Smooth muscle cell (in vitro differentiated cells): Measurements from ENCODE around the gene AKNA. TPM values are rescaled to one million over a fixed set of nuclear protein-coding genes. Genes with fewer than 3 reads are reported as not detected.

Experiments
- DNase-seq: peaks from one replicate; lab custom pipeline; 2025; ENCODE audit not compliant: unreplicated experiment; lab: John Stamatoyannopoulos, UW
- H2AFZ ChIP-seq: fragments of 200-600 bp; sonication (generic); 2 replicates; pipeline ENCODE4 v1.6.0; 2016; ENCODE audit warnings: antibody characterized with exemption, low read depth, mild to moderate bottlenecking
- H3F3A ChIP-seq: fragments of 200-600 bp; sonication (generic); 2 replicates; pipeline ENCODE4 v1.6.0; 2017; ENCODE audit warnings: antibody characterized with exemption, low read depth
- H3K27ac ChIP-seq: fragments of 200-600 bp; sonication (generic); 2 replicates; pipeline ENCODE4 v1.5.1; 2016; ENCODE audit warnings: low read depth, mild to moderate bottlenecking
- H3K27me3 ChIP-seq: fragments of 200-600 bp; sonication (generic); 2 replicates; pipeline ENCODE4 v1.6.1; 2016; ENCODE audit warnings: low read depth, mild to moderate bottlenecking
- H3K36me3 ChIP-seq: fragments of 200-600 bp; sonication (generic); 2 replicates; pipeline ENCODE4 v1.5.1; 2016; ENCODE audit warnings: low read depth
- H3K4me1 ChIP-seq: fragments of 200-600 bp; sonication (generic); 2 replicates; pipeline ENCODE4 v1.5.1; 2016; ENCODE audit warnings: low read depth
- H3K4me2 ChIP-seq: fragments of 200-600 bp; sonication (generic); 2 replicates; pipeline ENCODE4 v1.6.0; 2016; ENCODE audit warnings: mild to moderate bottlenecking
- H3K4me3 ChIP-seq: fragments of 200-600 bp; sonication (generic); 2 replicates; pipeline ENCODE4 v1.5.1; 2016; ENCODE audit warnings: mild to moderate bottlenecking
- H3K79me2 ChIP-seq: fragments of 200-600 bp; sonication (generic); 2 replicates; pipeline ENCODE4 v1.6.0; 2016; ENCODE audit warnings: low read depth, mild to moderate bottlenecking
- H3K9ac ChIP-seq: fragments of 200-600 bp; sonication (generic); 2 replicates; pipeline ENCODE4 v1.6.0; 2016; ENCODE audit warnings: low read depth
- H3K9me3 ChIP-seq: fragments of 200-600 bp; sonication (generic); replicated peaks from 2 replicates; pipeline ENCODE4 v1.5.1; 2016; ENCODE audit warnings: low read depth
- H4K20me1 ChIP-seq: fragments of 200-600 bp; sonication (generic); 2 replicates; pipeline ENCODE4 v1.6.0; 2016; ENCODE audit warnings: low read depth
- whole genome bisulfite sequencing: methylation state at CpG from one replicate; pipeline ENCODE4 v1.1.7; 2016; ENCODE audit warnings: low lambda C conversion rate; 5-methylcytosine and 5-hydroxymethylcytosine counted together
- polyA plus RNA-seq: library from polyadenylated mRNA; unstranded; fragments of >200 nt; fragmentation: Nextera tagmentation; extraction: Ambion mirVana; gene quantifications from 2 replicates; pipeline ENCODE4 v1.2.1, GENCODE V29; 2016
- total RNA-seq: library from RNA; depleted of rRNA; stranded (reverse); fragments of >200 nt; gene quantifications from 2 replicates; pipeline ENCODE4 v1.2.3, GENCODE V29; 2014
- TF ChIP-seq, protein P1 (sequence below): fragments of 200-600 bp; sonication (generic); IDR thresholded peaks from 2 replicates; pipeline ENCODE4 v1.5.1; 2017; ENCODE audit warnings: borderline replicate concordance, mild to moderate bottlenecking, antibody characterized with exemption; ENCODE audit not compliant: insufficient read depth, poor library complexity, severe bottlenecking

Gene AKNA
- total and polyA plus RNA-seq, 2 experiments from 2014 or later = 3.2 to 4.7 TPM

DNA sequence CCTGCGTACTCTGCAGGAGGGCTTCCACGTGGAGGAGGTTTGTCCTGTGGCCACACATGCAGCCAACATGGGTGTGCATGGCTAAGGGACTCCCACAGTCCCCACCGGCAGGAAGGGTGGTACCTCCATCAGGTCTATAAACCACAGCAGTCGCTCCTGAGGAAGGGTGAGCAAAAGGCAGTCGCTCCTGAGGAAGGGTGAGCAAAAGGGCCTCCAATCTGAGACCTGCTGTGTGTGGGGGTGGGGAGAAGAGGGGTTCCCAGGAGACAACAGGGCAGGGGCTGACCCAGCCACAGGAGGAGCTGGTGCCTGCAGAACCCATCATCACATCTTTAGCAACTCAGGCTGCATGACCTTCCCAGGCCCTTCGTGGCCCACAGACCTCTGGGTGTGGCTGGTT lies 30.3 kb upstream of the AKNA start:
- H3K9ac ChIP-seq = no peak overlapping the region
- no peak overlapping the region for H3K27ac ChIP-seq
- peaks cover 2% of the 10 kb centered on the region for H3F3A ChIP-seq
- TF ChIP-seq, protein P1, sequence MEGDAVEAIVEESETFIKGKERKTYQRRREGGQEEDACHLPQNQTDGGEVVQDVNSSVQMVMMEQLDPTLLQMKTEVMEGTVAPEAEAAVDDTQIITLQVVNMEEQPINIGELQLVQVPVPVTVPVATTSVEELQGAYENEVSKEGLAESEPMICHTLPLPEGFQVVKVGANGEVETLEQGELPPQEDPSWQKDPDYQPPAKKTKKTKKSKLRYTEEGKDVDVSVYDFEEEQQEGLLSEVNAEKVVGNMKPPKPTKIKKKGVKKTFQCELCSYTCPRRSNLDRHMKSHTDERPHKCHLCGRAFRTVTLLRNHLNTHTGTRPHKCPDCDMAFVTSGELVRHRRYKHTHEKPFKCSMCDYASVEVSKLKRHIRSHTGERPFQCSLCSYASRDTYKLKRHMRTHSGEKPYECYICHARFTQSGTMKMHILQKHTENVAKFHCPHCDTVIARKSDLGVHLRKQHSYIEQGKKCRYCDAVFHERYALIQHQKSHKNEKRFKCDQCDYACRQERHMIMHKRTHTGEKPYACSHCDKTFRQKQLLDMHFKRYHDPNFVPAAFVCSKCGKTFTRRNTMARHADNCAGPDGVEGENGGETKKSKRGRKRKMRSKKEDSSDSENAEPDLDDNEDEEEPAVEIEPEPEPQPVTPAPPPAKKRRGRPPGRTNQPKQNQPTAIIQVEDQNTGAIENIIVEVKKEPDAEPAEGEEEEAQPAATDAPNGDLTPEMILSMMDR = no peak
- no peak overlapping the region for H3K4me3 ChIP-seq
- no peak overlapping the region for H2AFZ ChIP-seq
- no peaks in the 10 kb centered on the region for H3K27me3 ChIP-seq
- DNase-seq = no peak
- H3K9me3 ChIP-seq = no peaks in the 10 kb centered on the region
- H3K4me2 ChIP-seq = no peak overlapping the region
- no peaks in the 10 kb centered on the region for H3K79me2 ChIP-seq
- peaks cover 12% of the 10 kb centered on the region for H3K4me1 ChIP-seq
- H3K36me3 ChIP-seq = no peaks in the 10 kb centered on the region
- WGBS = 91% methylated on average over 6 of the region's 6 CpGs
- H4K20me1 ChIP-seq = no peaks in the 10 kb centered on the region

DNA sequence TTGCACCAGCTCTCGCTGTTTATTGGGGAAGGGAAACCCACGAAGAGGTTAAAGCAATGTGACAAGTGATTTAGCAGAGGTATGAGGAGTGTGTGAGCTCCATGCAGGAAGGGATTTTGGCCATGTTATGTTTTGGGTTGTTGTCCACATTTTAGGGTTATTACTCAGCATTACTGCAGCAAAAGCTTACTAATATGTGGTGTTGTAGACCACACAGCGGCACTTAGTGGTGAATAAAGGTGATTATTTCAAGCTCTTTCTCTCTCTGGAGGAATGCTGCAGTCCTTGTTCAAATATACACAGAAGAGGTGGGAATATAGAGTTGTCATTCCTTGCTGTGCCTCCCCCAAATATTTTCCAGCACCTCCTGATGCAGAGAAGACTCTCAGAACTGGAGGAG lies 29.7 kb upstream of the AKNA start:
- H3K9ac ChIP-seq = no peak overlapping the region

DNA sequence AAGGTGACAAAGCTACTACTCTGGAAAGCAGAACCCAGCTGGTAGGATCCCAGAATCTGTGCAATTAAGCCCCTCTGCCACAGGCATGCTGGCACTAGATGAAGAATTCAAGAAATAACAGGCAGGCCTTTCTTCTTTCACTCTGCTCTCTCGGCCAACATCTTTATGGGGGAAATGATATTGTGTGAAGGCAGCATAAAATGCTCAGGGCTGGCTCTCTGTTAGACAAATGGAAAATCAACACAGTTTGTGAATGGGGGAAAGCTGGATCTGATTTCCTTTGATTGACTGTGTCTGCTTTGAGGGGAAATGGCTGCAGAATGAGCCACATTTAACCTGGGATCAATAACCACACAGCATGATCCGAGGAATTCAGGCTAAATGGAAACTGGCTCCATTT lies 29.1 kb upstream of the AKNA start:
- Histone ChIP-seq H3K36me3 (no peaks in the 10 kb centered on the region), H3K4me2 (peak overlapping the region; percentile 24), H3K9ac (no peak overlapping the region), H3K27ac (peak overlapping the region; percentile 25), H2AFZ (no peak overlapping the region), H3F3A (peaks cover 4% of the 10 kb centered on the region), H3K9me3 (no peaks in the 10 kb centered on the region), H3K27me3 (no peaks in the 10 kb centered on the region), H3K4me3 (no peak overlapping the region), H3K79me2 (no peaks in the 10 kb centered on the region), H4K20me1 (no peaks in the 10 kb centered on the region), H3K4me1 (peaks cover 12% of the 10 kb centered on the region)
- DNase-seq = no peak
- 90% methylated on average over 2 of the region's 2 CpGs for WGBS
- TF ChIP-seq, protein P1 = no peak

More for the DNA sequence above, 29.7 kb upstream of the AKNA start:
- no peaks in the 10 kb centered on the region for H3K36me3 ChIP-seq
- peak overlapping the region; percentile 25 for H3K27ac ChIP-seq
- no peaks in the 10 kb centered on the region for H3K27me3 ChIP-seq
- H3K9me3 ChIP-seq = no peaks in the 10 kb centered on the region
- TF ChIP-seq, protein P1 = no peak
- H3K4me3 ChIP-seq = no peak overlapping the region
- H3F3A ChIP-seq = peaks cover 4% of the 10 kb centered on the region
- no peak overlapping the region for H2AFZ ChIP-seq
- peaks cover 12% of the 10 kb centered on the region for H3K4me1 ChIP-seq
- WGBS = 58% methylated on average over 3 of the region's 3 CpGs
- H3K4me2 ChIP-seq = peak overlapping the region; percentile 24
- H4K20me1 ChIP-seq = no peaks in the 10 kb centered on the region
- DNase-seq = no peak
- no peaks in the 10 kb centered on the region for H3K79me2 ChIP-seq

DNA sequence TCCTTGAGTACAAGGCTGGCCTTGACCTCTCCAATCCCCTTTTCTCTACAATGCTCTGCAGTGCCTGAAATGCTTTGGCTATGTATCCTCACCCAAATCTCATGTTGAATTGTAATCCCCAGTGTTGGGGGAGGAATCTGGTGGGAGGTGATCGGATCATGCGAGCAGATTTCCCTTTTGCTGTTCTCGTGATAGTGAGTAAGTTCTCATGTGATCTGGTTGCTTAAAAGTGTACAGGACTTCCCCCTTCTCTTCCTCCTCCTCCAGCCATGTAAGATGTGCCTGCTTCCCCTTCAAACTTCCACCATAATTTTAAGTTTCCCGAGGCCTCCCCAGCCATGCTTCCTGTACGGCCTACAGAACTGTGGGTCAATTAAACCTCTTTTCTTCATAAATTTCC lies 28.5 kb upstream of the AKNA start:
- H3K9me3 ChIP-seq = no peaks in the 10 kb centered on the region
- H3K36me3 ChIP-seq = no peaks in the 10 kb centered on the region
- no peaks in the 10 kb centered on the region for H4K20me1 ChIP-seq
- WGBS = 86% methylated on average over 5 of the region's 5 CpGs
- TF ChIP-seq, protein P1 = no peak
- no peaks in the 10 kb centered on the region for H3K79me2 ChIP-seq
- DNase-seq = no peak
- H2AFZ ChIP-seq = no peak overlapping the region
- H3K4me1 ChIP-seq = peaks cover 12% of the 10 kb centered on the region
- no peaks in the 10 kb centered on the region for H3K27me3 ChIP-seq
- H3K27ac ChIP-seq = no peak overlapping the region
- H3K4me3 ChIP-seq = no peak overlapping the region
- peaks cover 4% of the 10 kb centered on the region for H3F3A ChIP-seq
- H3K9ac ChIP-seq = no peak overlapping the region
- H3K4me2 ChIP-seq = no peak overlapping the region
